ENCODE measurements around the gene LRRTM2.

GRCh38 chr5:138918686-138919085 lies 43.6 kb upstream of the LRRTM2 start:
- TF ChIP-seq POLR2A (IDR thresholded peaks at IDR 0.05; ENCODE audit: low read depth) (no peak), CTCF (IDR thresholded peaks at IDR 0.05) (no peak), POLR2AphosphoS5 (IDR thresholded peaks at IDR 0.05) (no peak)

Data from esophagus muscularis mucosa (tissue), 3 donors.